Right renal pelvis (tissue), 4 donors: ENCODE results near the gene LTBR. TPM values are rescaled to one million over a fixed set of nuclear protein-coding genes. Genes with fewer than 3 reads are reported as not detected.
"Not testable (repeated sequence)": the region's sequence is repeated elsewhere in the genome, so short reads cannot be mapped to it uniquely, and the experiment has no call there.

Experiments used
- DNase-seq, 4 donors: peaks; one replicate each; pipeline ENCODE4 v3.0.0-alpha.2; 2013; ENCODE audit warnings: low read depth in 4 of 4, low spot score in 3 of 4, missing footprints in 1 of 4
- polyA plus RNA-seq, 4 donors: library from polyadenylated mRNA; unstranded; fragments of 120-200 nt; gene quantifications; one replicate each; pipeline ENCODE4 v1.2.1, GENCODE V29; 2013; ENCODE audit not compliant: insufficient read length in 4 of 4

LTBR gene
- 10 to 100 TPM; 60.4 to 64.9 (median 61.6) TPM for polyA plus RNA-seq

DNA sequence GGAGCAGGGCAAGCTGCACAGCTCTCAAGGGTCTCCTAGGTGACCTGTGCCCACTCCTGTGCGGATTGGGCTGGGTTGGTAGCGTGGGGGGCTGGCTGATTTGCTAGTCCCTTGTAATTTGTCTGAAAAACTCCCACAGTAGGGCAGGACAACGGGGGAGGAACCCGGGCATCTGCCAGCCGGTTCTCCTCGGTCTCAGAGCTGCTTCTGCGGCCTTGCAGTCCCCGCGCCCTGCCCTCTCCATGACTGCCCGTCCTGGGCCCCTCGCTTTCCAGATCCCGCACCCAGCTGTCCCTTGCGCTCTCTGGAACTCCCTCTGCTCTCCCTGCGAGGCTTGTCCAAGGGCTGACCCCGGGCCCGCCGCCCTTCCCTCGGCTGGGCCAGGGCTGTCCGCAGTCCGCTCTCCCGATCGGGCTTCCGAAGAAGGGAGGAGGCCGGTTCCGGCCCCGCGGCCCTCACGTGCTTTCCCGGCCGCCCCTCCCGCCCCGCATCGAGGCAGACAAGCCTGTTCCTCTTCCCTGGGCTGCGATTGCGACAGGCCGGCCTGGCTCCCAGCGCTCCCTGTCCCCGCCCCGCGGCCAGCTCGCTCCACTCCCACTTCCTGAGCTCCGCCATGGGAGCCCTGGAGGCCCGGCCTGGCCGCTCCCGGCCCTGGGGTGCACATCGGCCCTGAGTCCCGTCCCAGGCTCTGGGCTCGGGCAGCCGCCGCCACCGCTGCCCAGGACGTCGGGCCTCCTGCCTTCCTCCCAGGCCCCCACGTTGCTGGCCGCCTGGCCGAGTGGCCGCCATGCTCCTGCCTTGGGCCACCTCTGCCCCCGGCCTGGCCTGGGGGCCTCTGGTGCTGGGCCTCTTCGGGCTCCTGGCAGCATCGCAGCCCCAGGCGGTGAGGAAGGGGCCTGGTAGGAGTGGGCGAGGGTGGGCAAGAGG is at the start of gene LTBR:
Gene LTBR (plus strand): TSS at position 591 of the 927 bp plus-strand sequence. CDS start 197 bp downstream, at position 788.
- peak in 2 of 4 donors; percentile 66 to 67 for DNase-seq

DNA sequence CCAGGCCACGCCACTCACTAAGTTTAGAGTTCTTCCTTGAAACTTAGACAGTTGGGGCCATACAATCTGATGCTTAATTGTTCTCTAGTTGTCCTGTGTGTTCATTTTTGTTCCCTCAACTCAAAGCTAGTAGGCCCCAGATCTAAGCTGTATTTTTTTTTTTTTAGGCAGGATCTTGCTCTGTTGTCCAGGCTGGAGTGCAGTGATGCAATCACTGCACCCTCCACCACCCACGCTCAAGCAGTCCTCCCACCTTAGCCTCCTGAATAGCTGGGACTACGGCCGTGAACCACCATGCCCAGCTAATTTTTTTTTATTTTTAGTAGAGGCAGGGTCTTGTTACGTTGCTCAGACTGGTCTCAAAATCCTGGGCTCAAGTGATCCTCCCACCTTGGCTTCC is 49.6 kb upstream of the LTBR start:
- no peak for DNase-seq

GRCh38 chr12:6334940-6335450 is 49.0 kb upstream of the LTBR start:
- DNase-seq = no peak

- DNase-seq = no peak
Measured at GRCh38 chr12:6335451-6336078, 48.4 kb upstream of the LTBR start.

GRCh38 chr12:6336079-6336888 is 47.7 kb upstream of the LTBR start:
- peak; percentile 84 to 90 (median 87) for DNase-seq

DNA sequence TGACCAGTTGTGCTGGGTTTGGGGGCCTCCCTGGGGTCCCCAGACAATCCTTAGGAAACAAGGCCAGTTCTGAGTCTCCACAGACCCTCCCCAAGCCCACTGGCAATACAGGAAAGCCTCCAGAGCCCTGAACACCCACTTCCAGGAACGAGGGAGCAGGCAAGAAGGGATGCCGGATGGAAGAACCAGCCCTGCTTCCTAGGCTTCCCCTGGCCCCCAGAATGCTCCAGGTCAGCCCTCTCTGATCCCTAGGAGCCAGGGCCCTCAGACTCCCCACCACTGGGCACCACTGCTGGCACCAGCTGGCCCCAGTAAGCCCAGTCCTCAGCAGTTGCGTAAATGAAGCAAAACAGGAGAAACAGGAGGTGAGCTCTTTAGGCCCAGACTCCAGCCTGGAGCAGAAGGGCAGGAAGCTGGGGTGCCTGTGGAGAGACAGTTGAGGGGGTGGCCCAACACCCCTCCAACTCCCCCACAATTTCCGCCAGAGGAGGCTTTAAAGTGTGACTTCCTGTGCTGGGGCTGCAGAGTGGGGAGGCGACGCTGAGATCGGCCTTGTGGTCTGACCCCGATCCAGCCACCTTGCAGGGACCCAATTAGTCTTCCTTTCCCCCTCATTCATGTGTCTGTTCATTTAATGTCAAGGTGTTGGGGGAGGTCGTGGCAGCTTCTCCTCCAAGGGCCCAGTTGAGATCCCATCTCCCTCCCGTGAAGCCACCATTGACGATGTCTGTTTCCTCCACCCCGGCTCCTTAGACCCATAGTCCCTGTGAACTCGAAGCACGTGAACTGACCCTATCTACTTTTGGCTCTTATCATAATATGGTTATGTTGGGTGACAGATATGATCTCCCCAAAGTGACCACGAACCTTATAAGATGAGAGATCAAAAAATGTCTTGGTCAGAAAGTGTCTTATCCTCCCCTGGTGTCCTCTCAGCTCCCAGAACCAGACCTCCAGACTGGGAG is 46.8 kb upstream of the LTBR start:
- no peak for DNase-seq

DNA sequence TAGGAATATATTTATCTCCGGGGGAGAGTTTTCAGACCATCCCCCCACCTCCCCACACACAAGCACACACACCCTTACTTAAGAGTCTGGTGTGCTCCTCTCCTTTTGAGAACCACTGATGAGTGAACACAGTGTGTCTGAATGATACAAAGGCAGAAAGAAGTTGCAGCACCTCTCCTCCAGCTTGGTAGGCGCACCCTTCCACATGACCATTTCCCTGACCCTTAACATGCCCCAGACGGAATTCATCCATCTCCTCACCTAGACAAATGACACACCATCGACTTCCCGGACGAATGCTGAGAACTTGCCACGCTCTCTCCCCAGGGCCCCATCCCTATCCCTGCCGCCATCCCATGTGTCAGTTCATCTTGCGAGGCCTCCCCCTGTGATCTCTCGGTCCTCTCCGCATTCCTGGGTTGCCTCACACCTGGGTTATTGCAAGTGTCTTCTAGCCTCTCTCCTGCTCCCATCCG is 46.0 kb upstream of the LTBR start:
- DNase-seq = no peak

DNA sequence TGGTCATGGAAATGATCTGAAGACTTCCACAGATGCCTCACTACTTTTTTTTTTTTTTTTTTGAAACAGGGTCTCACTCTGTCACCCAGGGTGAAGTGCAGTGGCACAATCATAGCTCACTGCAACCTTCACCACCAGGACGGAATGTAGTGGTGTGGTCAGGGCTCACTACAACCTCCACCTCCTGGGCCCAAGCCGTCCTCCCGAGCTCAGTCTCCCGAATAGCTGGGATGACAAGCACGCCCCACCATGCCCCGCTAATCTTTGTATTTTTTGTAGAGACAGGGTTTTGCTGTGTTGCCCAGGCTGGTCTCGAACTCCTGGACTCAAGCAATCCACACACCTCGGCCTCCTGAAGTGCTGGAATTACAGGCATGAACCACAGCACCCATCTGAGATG is 45.4 kb upstream of the LTBR start:
- DNase-seq = not testable (repeated sequence)

GRCh38 chr12:6338955-6339354 is 45.0 kb upstream of the LTBR start:
- DNase-seq = no peak

- DNase-seq = no peak
Measured at GRCh38 chr12:6340032-6340638, 43.8 kb upstream of the LTBR start.

- no peak for DNase-seq
Measured at GRCh38 chr12:6340745-6341416, 43.1 kb upstream of the LTBR start.

DNA sequence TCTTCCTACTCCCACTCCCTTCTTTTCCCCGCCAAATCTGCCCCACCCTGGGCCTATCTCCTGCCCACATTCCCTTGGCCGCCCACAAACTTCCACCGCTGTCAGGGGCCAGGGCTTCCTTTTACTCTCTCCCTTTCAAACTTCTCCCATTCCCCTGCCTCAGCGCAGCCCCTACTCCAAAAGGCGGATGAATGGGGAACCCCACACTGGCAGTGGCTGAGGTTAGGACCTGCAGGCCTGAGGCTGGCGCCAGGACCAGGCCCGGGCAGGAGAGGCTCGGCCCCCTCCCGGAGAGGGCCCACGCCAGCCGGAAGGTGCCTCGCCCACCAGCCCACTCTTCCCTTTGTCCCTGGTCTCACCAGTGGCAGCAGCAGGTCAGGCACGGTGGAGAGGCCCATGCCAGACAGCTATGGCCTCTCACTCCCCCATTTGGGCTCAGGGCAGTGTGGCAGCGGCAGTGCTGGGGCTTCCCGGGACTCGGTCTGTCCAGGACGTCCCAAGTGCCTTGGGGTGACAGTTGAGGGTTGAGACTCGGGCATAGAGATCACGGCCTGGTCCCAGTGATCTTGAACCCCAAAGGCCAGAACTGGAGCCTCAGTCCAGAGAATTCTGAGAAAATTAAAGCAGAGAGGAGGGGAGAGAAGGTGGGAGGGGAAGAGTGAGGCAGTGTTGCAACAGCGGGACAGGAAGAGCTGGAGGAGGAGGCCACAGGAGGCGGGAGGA is 42.4 kb upstream of the LTBR start, which contains the start of gene TNFRSF1A:
Gene TNFRSF1A (minus strand): TSS at position 660 of the 723 bp plus-strand sequence. CDS start 262 bp downstream, at position 398.
- DNase-seq = peak in 2 of 4 donors; percentile 65 to 73

GRCh38 chr12:6342140-6342889 is 41.6 kb upstream of the LTBR start:
- no peak for DNase-seq

- DNase-seq = no peak
Measured at GRCh38 chr12:6343518-6343917, 40.4 kb upstream of the LTBR start.

DNA sequence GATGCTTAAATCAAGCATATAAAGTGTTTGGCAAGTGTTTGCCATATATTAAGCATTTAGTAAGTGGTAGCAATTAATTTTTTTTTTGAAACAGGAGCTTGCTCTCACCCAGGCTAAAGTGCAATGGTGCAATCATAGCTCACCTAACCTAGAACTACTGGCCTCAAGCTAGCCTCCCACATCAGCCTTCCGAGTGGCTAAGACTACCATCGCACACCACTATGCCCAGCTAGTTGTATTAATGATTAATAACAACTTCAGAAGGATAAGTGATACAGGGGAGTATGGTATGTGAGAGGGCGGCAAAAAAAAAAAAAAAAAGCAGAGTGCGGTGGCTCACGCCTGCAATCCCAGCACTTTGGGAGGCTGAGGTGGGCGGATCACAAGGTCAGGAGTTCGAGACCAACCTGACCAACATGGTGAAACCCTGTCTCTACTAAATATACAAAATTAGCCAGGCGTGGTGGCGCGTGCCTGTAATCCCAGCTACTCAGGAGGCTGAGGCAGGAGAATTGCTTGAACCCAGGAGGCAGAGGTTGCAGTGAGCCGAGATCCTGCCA is 39.8 kb upstream of the LTBR start:
- not testable (repeated sequence) for DNase-seq

GRCh38 chr12:6345319-6346091 is 38.5 kb upstream of the LTBR start:
- no peak for DNase-seq
